Middle frontal gyrus (tissue), 1 donor: ENCODE measurements around the gene GPAT3.
"Not testable (repeated sequence)": the region's sequence is repeated elsewhere in the genome, so short reads cannot be mapped to it uniquely, and the experiment has no call there.

Experiments
- DNase-seq: peaks from one replicate; pipeline ENCODE4 v3.0.0-alpha.2; 2015; ENCODE audit warnings: low spot score; ENCODE audit errors: extremely low spot score

GPAT3 gene

DNA sequence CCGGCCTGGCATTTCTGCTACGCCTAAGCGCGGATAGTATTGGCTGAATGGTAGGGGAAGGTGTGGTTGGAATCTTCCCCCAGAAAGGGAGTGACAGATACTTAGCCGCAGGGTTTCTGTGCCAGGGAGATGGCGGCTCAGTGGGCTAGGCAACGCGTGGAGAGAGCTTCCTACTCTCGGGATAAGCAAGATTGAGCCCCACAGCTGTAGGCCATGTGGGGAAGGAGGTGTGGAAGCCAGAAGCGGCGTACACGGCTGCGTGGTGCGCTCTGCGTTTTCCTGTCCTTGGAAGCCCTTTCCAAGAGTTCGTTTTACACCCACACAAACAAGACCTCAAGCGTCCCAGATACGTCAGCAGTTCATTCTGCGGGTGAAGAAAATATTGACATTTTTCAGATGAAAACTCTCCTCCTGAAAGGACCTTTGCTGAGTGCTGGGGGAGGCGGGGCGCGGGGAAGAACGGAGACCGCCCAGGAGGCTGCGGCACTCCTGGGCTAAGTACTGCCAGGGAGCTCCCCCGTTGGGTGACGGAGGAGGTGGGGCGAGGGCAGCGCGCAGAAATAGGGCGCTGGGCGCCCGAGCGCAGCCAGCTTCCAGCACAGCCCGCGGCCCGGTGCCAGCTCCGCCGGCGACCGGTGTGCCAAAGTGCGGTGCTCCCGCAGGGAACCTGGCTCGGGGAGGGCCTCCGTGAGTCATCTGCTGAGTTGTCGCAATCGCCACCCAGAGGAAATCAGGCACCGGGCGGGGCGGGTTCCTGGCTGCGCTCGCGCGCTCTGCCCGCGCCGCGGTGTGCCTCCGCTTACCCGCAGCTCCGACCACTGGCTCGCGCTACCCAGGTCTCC is at the start of gene GPAT3:
TSS of gene GPAT3 (plus strand) at position 589 of the 842 bp plus-strand sequence. CDS start 515 bp downstream, outside the sequence.
- DNase-seq = no peak

GRCh38 chr4:83486457-83487129 is 49.3 kb upstream of the GPAT3 start:
- DNase-seq = no peak

GRCh38 chr4:83489711-83490326 is 46.1 kb upstream of the GPAT3 start:
- DNase-seq = no peak

DNA sequence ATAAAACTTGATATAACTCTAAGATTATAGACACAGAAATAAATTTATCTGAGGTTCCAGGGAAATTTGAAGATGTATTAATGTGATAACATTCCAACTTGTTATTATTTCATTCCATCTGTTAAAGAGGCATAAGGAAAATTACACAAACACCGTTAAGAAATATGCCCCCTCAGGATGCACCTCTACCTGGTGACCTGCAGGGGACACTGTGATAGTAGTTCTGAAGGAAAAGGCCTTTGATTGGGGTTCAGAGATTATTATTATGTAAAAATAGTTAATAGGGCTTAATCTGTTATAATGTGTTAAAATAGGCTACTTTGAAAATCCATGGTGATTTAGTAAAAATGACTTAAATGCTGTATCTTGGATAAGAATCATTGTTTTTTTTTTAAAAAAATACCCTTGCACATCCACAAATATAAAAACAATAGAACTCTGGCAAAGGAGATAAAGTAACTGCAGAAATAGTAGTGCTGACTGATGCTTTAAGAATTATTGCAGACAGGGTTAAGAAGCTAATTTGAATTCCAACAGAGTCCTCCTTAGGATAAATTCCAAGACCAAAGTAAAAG is 44.9 kb upstream of the GPAT3 start:
- no peak for DNase-seq

- not testable (repeated sequence) for DNase-seq
Observed at GRCh38 chr4:83496085-83496917, 39.6 kb upstream of the GPAT3 start.

GRCh38 chr4:83498187-83498586 is 37.7 kb upstream of the GPAT3 start:
- DNase-seq = no peak

DNA sequence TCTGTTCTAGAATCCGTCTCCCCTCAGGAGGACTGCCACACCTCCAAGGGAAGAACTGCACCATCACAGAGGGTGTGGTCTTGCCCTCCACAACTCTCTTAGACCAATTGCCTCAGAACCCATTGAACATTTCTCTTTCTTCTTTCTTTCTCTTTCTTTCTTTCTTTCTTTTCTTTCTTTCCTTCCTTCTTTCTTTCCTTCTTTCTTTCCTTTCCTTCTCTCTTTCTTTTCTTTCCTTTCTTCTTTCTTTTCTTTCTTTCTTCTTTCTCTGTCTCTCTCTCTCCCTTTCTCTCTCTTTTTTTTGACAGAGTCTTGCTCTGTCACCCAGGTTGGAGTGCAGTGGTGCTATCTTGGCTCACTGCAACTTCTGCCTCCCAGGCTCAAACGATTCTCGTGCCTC is 34.2 kb upstream of the GPAT3 start:
- DNase-seq = not testable (repeated sequence)

- DNase-seq = no peak
Observed at GRCh38 chr4:83503974-83504373, 31.9 kb upstream of the GPAT3 start.

GRCh38 chr4:83504503-83504902 is 31.4 kb upstream of the GPAT3 start:
- DNase-seq = no peak

- no peak for DNase-seq
Observed at GRCh38 chr4:83504996-83505395, 30.9 kb upstream of the GPAT3 start.

GRCh38 chr4:83509156-83509585 is 26.7 kb upstream of the GPAT3 start:
- DNase-seq = not testable (repeated sequence)

GRCh38 chr4:83510442-83510841 is 25.5 kb upstream of the GPAT3 start:
- DNase-seq = no peak

DNA sequence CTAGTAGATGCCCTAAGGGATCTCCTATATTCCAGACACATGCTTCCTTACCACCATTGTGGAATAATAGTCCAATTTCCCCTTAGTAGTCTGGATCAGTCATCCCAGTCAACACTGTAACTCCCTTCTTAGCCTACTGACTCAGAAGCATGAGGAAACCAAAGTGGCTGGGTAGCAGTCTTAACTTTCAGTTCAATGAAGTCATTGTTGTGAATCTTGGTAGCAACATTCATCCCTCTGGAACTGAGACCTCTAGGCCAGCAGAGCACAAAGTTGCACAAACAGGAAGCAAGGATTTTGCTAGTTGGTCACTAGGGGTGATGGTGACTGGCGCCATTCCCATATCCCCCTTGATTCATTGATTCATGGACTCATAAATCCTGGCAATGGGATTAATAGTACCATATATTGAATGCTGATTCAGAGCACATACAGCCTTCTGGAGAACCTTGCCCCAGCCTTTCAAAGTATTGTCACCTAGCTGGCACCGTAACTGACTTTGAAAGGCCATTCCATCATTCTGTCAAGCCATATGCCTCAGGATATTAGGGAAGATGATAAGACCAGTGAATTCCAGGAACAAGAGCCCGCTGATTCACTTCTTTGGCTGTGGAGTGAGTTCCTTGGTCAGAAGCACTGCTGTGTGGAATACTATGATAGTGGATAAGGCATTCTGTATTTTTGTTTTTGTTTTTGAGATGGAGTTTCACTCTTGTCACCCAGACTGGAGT is 19.7 kb upstream of the GPAT3 start:
- no peak for DNase-seq

GRCh38 chr4:83522239-83522638 is 13.7 kb upstream of the GPAT3 start:
- DNase-seq = no peak

DNA sequence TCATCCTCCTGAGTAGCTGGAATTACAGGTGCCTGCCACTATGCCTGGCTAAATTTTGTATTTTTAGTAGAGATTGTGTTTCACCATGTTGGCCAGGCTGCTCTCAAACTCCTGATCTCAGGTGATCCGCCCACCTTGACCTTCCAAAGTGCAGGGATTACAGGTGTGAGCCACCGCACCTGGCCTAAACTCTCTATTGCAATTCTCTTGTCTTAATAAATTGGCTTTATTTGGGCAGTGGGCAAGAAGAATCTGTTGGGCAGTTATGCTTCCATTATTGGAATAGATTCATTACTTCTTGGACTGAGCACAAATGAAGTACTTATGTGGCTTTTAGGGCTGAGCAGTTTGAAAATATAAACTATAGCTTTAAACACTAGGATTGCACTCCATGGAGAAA is 8.2 kb upstream of the GPAT3 start:
- no peak for DNase-seq

DNA sequence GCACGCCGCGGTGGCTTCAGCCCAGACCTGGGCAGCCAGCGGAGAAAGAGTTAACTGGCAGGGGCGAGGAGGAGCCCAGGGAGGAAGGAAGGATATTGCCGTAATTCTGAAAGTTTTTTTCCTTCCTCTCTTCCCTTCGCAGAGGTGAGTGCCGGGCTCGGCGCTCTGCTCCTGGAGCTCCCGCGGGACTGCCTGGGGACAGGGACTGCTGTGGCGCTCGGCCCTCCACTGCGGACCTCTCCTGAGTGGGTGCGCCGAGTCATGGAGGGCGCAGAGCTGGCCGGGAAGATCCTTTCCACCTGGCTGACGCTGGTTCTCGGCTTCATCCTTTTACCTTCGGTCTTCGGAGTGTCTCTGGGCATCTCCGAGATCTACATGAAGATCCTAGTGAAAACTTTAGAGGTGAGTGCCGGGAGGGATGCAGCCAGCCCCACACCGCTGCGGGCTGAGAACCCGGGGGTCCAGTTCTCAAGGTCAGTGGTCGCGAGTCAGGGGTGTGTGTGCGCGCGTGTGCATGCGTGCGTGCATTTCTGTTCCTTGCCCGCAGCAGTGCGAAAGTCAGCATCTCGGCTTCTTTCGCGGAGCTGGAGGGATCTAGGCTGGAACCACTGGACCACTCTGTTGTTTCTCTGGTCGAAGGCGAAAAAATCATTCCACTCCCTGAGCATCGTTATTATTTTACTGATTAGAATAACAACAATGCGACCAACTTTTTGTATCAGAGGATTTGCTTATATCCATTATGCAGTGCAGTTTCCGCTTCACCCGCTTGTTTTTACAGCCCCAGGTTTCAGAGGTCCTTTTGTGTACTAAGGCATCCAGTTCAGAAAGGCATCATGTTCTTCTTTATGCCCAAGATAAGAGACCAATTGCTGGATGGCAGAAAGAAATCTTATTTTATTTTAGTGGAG is 709 bp downstream of the GPAT3 start:
- no peak for DNase-seq

DNA sequence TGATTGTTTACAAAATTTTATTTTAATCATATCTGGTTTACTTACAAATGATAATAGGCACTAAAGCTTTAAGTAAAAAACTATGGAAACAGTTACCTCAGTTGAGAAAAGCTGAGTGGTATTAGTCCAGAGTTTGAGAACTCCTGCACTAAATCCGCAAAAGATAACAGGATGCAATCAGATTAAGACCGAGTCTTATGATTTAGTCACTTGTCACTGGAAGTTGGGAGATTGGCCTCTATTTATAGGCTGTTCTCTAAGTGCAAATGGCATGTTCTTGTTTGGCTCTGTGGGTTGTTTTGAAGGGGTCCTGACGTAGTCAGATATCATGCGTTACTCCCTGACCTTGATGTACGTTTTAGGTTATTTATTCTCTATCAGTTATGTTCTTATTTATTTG is 6.3 kb downstream of the GPAT3 start:
- no peak for DNase-seq

DNA sequence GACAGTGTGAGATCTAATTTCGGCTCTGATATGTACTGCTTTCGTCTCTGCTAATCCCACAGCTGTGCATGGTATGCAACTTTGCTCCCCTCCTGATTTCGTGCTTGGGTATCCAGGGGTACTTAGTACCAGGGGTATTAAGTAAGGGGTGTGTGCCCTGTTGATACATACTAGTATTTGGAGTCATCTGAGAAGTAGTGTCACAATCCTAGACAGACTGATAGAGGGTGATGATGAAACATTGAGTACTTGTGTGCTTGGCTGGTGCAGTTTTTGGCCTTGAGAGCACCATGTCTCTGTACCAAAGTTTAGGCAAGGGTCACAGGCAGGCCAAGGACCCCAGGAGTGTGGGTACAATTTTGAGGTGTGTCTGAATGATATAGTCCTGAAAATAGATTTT is 10.9 kb downstream of the GPAT3 start:
- DNase-seq = no peak
